ENCODE data around the gene LMTK3.

Gene LMTK3

GRCh38 chr19:48469934-48470680 is 41.5 kb downstream of the LMTK3 start:
- no peak for DNase-seq

- peak; percentile 88 for DNase-seq
Observed at GRCh38 chr19:48469289-48469881, 42.2 kb downstream of the LMTK3 start, which contains the start of gene CYTH2. Gene CYTH2, plus strand, starts transcription at chr19:48469369. Its CDS starts 139 bp downstream, at chr19:48469508.

GRCh38 chr19:48468772-48469288 is 42.8 kb downstream of the LMTK3 start:
- DNase-seq, result peak; percentile 100

GRCh38 chr19:48466561-48467325 is 44.9 kb downstream of the LMTK3 start:
- DNase-seq, result no peak

- no peak for DNase-seq
Observed at GRCh38 chr19:48465215-48465614, 46.4 kb downstream of the LMTK3 start.

- DNase-seq, result no peak
Observed at GRCh38 chr19:48461982-48462655, 49.5 kb downstream of the LMTK3 start.

- DNase-seq, result no peak
Observed at GRCh38 chr19:48461651-48461981, 50.0 kb downstream of the LMTK3 start.

GRCh38 chr19:48458016-48458415 is 53.6 kb downstream of the LMTK3 start:
- DNase-seq, result no peak

- no peak for DNase-seq
Observed at GRCh38 chr19:48456864-48457263, 54.8 kb downstream of the LMTK3 start.

- DNase-seq, result no peak
Observed at GRCh38 chr19:48455908-48456562, 55.6 kb downstream of the LMTK3 start.

- DNase-seq, result peak; percentile 63
Observed at GRCh38 chr19:48455171-48455907, 56.3 kb downstream of the LMTK3 start, which contains the start of gene KCNJ14. Gene KCNJ14, plus strand, starts transcription at chr19:48455574. Its CDS starts 6,151 bp downstream, at chr19:48461725.

- DNase-seq, result no peak
Observed at GRCh38 chr19:48454150-48454730, 57.4 kb downstream of the LMTK3 start.

- DNase-seq, result no peak
Observed at GRCh38 chr19:48452289-48453190, 59.1 kb downstream of the LMTK3 start.

GRCh38 chr19:48451624-48452023 is 60.0 kb downstream of the LMTK3 start:
- no peak for DNase-seq

- DNase-seq, result no peak
Observed at GRCh38 chr19:48450863-48451262, 60.8 kb downstream of the LMTK3 start.

GRCh38 chr19:48450441-48450840 is 61.2 kb downstream of the LMTK3 start:
- DNase-seq, result no peak

GRCh38 chr19:48448563-48448962 is 63.1 kb downstream of the LMTK3 start:
- DNase-seq, result no peak

- no peak for DNase-seq
Observed at GRCh38 chr19:48446579-48446978, 65.1 kb downstream of the LMTK3 start.

- peak; percentile 99 for DNase-seq
Observed at GRCh38 chr19:48445606-48446481, 65.8 kb downstream of the LMTK3 start, which contains the start of gene GRWD1. Gene GRWD1, plus strand, starts transcription at chr19:48445983. Its CDS starts 23 bp downstream, at chr19:48446006.

Data from hematopoietic multipotent progenitor cell treated with erythropoietin and hydrocortisone succinate and interleukin-3 and kit ligand, for 6 days (in vitro differentiated cells).